ENCODE data around the gene KIF3A. TPM values are rescaled to one million over a fixed set of nuclear protein-coding genes. Genes with fewer than 3 reads are reported as not detected.

Gene KIF3A
- polyA plus RNA-seq, 1 donor from 2014 or later, result 94.4 TPM

- H3K79me2 ChIP-seq (replicated peaks; ENCODE audit: insufficient read depth, low read length), result peaks cover 29% of the 10 kb centered on the region
- TF ChIP-seq RAD21 (conservative IDR thresholded peaks at IDR 0.05) (no peak), CTCF (IDR thresholded peaks at IDR 0.05; ENCODE audit: poor library complexity, severe bottlenecking) (no peak), TAF1 (IDR thresholded peaks at IDR 0.05; ENCODE audit: low read depth) (no peak), POLR2AphosphoS5 (IDR thresholded peaks at IDR 0.05) (no peak), REST (IDR thresholded peaks at IDR 0.05; ENCODE audit: borderline replicate concordance) (no peak), EZH2 (IDR thresholded peaks at IDR 0.05; ENCODE audit: borderline replicate concordance, insufficient read depth, low read length, poor library complexity, severe bottlenecking) (no peak), EP300 (conservative IDR thresholded peaks at IDR 0.05; ENCODE audit: poor library complexity, severe bottlenecking) (no peak), MXI1 (conservative IDR thresholded peaks at IDR 0.05; ENCODE audit: poor library complexity, severe bottlenecking) (no peak), SMC3 (conservative IDR thresholded peaks at IDR 0.05; ENCODE audit: poor library complexity) (no peak)
- H3K4me2 ChIP-seq (ENCODE audit: low read length), result no peak overlapping the region
- no peak overlapping the region for H3K9ac ChIP-seq (ENCODE audit: low read length)
- no peaks in the 10 kb centered on the region for H3F3A ChIP-seq (ENCODE audit: insufficient read depth, low read length, poor library complexity, severe bottlenecking)
- no peak overlapping the region for H3K4me3 ChIP-seq (ENCODE audit: low read length)
- no peaks in the 10 kb centered on the region for H4K20me1 ChIP-seq (ENCODE audit: insufficient read depth)
- H3K9me2 ChIP-seq (ENCODE audit: insufficient read depth, low read length), result no peaks in the 10 kb centered on the region
- no peak overlapping the region for H3K27ac ChIP-seq (ENCODE audit: low read length)
- peaks cover 8% of the 10 kb centered on the region for H3K27me3 ChIP-seq (ENCODE audit: insufficient read depth, low read depth, low read length)
- H2AFZ ChIP-seq (ENCODE audit: low read depth, low read length), result no peak overlapping the region
- H3K9me3 ChIP-seq (ENCODE audit: low read length), result no peaks in the 10 kb centered on the region
- no peaks in the 10 kb centered on the region for H3K36me3 ChIP-seq (ENCODE audit: insufficient read depth, low read length)
Observed at GRCh38 chr5:132773601-132774355, 36.4 kb upstream of the KIF3A start.

GRCh38 chr5:132773114-132773513 lies 35.8 kb upstream of the KIF3A start:
- no peaks in the 10 kb centered on the region for H4K20me1 ChIP-seq (ENCODE audit: insufficient read depth)

More at GRCh38 chr5:132773114-132773513, 35.8 kb upstream of the KIF3A start:
- Histone ChIP-seq H3K79me2 (replicated peaks; ENCODE audit: insufficient read depth, low read length) (peaks cover 29% of the 10 kb centered on the region), H3K27me3 (ENCODE audit: insufficient read depth, low read depth, low read length) (peaks cover 4% of the 10 kb centered on the region), H3K9me3 (ENCODE audit: low read length) (no peaks in the 10 kb centered on the region), H3K9ac (ENCODE audit: low read length) (no peak overlapping the region), H3K4me3 (ENCODE audit: low read length) (no peak overlapping the region), H3F3A (ENCODE audit: insufficient read depth, low read length, poor library complexity, severe bottlenecking) (no peaks in the 10 kb centered on the region), H3K4me2 (ENCODE audit: low read length) (no peak overlapping the region), H3K9me2 (ENCODE audit: insufficient read depth, low read length) (no peaks in the 10 kb centered on the region), H2AFZ (ENCODE audit: low read depth, low read length) (no peak overlapping the region), H3K27ac (ENCODE audit: low read length) (no peak overlapping the region), H3K36me3 (ENCODE audit: insufficient read depth, low read length) (no peaks in the 10 kb centered on the region)
- TF ChIP-seq CTCF (IDR thresholded peaks at IDR 0.05; ENCODE audit: poor library complexity, severe bottlenecking) (no peak), TAF1 (IDR thresholded peaks at IDR 0.05; ENCODE audit: low read depth) (no peak)

Measured in neural cell (in vitro differentiated cells).